Measurements from ENCODE around the gene CHN1.

CHN1 gene

DNA sequence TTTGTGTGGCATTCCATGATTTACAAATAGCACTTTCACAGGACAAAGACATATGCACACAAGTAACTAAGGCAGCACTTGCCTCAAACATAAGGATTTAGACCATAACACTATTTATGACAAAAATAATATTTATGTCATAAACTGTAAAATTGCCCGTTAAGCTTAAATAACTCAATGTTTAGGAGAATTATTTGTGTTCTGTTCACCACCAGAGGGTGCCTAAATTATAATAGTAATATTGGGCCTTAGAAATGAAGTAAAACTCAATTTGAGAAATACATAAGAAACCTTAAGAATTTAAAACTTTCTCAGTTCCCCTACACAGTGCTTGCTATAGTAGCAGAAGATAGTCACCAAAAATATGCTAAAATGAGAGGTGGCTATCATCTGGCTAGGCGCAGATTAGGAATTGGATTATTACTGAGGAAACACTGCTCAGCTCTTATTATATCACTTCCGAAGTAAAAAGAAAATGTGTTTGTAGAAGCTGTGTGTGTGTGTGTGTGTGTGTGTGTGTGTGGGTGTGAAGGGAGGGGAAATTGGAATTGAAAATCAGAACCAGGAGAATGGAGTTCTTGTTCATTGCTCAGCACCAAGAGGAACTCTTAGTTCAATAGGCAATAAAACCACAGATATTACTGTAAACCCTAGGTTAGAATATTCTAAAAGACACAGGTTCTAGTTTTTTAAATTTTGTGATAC lies 4.9 kb upstream of the CHN1 start:
- DNase-seq: no peak

DNA sequence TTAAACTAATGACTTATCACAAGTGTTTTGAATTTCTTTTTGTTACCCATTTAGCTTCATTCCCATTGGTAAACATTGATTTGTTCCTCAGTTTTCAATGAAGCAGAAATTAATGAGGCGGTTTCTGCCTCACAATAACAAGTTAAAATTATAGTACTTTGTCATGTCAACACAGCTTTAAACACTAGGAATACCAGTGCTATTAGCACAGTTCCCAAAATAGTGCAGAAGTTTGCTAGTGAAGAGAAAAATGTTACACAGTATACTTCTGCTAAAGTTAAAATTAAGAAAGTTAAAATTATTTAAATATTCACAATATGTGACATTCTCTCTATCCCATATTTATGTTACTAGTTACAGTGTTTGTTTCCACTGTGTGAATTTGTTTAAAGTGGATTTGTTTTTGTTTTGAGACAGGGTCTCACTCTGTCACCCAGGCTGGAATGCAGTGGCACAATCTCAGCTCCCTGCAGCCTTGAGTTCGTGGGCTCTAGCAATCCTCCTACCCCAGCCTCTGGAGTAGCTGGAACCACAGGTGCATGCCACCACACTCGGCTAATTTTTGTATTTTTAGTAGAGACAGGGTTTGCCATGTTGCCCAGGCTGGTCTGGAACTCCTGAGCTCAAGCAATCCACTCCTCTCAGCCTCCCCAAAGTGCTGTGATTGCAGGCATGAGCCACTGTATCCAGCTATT lies 3.8 kb upstream of the CHN1 start:
- DNase-seq: no peak

- no peak for DNase-seq
Measured at GRCh38 chr2:175008009-175008408, 2.8 kb upstream of the CHN1 start.

DNA sequence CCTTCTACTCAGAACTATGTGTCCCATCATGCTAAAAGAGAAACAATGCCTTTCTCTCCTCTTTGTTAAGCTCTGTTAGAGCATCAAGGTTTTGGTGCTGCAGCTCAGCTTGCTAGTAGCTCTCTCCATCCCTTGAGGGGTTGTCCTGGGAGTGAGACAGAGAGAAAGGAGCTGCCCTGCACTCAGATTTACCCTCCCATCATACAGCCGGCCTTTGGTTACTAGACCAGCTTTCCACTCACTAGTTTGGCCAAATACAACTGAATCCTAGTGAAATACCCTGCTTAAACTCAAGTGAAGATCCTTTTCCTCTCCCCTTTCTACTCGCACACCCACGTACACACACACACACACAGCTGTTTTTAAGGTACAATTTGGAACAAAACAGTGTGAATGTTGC lies 2.3 kb upstream of the CHN1 start:
- no peak for DNase-seq

DNA sequence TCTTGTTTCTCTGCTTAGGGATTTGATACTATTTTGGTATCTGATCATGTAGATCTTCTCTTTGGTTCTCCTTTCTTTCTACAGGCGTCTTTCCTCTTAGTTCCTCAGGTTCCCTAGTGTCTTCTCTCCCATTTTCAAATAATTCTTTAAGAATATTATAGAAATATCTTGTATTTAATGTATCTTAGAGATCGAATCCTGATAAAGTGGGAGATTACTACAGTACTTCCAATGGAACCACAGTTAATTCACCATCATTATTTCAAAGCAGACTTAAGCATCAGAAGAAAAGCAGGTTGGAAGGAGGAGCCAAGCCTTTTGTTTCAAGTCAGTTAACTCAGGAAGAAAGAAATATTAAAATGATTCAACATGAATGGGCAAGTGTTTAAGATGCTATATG lies 1.1 kb upstream of the CHN1 start:
- DNase-seq: no peak

GRCh38 chr2:175005733-175006264 lies 618 bp upstream of the CHN1 start:
- DNase-seq: no peak

DNA sequence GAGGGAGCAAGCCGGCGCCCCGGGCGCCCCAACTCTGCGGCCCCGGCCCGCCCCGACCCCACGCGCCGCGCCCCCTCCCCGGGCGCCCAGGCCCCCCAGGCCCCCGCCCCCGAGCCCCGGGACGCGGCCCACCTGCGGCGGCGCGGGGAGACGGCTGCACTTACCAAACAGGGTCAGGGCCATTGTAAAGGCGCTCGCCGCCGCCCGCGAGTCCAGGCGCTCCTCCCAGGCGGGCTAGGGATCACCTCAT lies 526 bp downstream of the CHN1 start:
- no peak for DNase-seq

GRCh38 chr2:175003875-175004729 lies 1.1 kb downstream of the CHN1 start:
- no peak for DNase-seq

- DNase-seq: no peak
Measured at GRCh38 chr2:175002547-175003274, 2.5 kb downstream of the CHN1 start.

DNA sequence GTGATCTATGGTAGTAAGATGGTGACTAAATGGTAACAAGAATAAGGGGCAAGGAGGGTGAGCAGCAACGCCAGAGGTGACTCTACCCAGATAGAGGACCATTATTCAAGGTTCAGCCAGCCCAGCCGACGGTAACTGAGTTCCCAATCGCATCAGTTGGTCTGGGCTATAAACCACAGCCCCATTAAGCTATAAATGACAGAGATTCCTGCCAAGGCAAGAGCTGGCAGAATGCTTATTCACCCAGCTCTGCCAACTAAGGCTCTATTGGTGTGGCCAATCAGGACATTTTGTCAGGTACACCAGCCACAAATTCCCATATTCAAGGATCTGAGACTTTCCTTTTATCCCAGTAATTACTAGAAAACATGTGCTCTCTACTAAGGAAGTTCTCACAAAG lies 3.6 kb downstream of the CHN1 start:
- DNase-seq: no peak

DNA sequence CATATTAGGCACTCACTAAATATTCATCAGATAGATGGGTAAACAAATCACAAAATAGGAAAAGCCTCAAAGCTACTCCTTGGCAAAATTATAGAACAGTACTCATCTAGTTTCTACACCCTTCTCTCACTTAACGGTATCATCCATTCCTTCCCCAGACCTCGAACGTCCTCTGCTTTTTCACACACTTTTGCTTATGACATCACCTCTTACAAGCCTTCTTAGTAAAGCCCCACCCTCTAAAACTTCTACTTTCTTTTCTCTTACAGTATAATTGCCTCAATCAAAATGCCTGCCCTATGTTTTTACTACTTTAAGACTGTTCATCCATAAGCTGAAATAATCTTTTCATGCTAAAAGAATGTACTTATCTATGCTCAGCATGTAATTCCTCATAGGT lies 8.1 kb downstream of the CHN1 start:
- DNase-seq: no peak

DNA sequence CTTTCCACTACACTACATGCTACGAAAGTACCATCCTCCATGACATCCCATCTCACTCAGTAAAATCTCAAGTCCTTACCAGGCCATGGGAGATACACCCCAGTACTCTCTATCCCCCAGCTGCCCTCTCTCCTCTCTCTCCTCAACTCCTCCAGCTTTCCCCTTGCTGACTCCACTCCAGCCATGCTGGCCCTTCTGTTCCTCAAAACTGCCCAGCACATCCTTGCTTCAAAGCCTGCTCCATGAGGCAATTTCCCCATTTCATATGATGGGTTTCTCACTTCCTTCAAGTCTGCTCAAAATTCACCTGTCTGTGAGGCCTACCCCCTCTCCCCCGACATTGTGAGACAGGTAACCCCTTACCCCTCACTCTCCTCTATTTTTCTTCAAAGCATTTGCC lies 8.6 kb downstream of the CHN1 start:
- DNase-seq: no peak

GRCh38 chr2:174994381-174994780 lies 10.8 kb downstream of the CHN1 start:
- no peak for DNase-seq

DNA sequence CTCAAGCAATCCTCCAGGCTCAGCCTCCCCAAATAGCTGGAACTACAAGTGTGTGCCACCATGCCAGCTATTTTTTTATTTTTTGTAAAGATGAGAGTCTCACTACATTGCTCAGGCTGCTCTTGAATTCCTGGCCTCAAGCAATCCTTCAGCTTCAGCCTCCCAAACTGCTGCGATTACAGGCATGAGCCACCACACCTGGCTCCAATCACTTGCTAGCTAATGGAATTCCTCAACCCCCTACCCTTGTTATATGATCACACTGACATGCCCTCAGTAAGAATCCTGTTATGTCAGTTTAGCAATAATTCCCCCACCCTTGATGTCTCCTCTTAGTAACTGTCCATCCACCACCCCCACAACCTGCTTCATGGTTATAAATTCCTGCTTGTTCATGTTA lies 12.3 kb downstream of the CHN1 start:
- DNase-seq: no peak

GRCh38 chr2:174985614-174986013 lies 19.6 kb downstream of the CHN1 start:
- DNase-seq: no peak

DNA sequence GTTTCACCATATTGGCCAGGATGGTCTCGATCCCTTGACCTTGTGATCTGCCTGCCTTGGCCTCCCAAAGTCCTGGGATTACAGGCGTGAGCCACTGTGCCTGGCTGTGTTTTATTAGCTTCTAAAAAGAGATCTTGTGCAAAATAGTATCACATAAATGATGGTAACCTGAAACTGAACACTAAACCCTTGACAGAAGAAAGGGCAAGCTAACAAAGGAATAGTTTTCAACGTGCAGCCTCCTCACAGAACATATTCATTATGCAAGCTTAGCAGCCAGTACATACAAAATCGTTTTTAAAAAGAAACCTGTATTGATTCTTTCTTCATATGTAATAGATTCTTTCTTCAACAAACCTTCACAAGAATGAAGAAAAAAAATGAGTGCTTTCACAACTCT lies 20.6 kb downstream of the CHN1 start:
- DNase-seq: no peak

- DNase-seq: no peak
Measured at GRCh38 chr2:174981331-174981730, 23.9 kb downstream of the CHN1 start.

DNA sequence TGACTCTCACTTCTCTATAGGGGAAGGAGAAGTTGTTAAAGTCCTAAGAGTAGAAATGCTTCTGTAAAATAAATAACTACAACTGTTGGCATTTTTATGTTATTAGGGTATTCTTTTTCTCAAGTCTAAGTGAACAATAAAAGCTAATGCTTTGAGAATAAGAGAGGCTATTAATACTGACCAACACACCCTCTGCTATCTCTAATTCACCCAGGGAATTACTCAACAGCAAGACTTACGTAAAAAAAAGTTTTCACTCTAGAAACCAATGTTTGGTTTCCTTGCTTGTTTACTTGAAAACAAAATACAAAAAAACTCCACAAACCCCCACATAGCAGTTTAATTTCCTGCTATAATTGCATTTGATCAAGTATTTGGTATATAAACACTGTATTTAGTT lies 25.2 kb downstream of the CHN1 start:
- DNase-seq: no peak

DNA sequence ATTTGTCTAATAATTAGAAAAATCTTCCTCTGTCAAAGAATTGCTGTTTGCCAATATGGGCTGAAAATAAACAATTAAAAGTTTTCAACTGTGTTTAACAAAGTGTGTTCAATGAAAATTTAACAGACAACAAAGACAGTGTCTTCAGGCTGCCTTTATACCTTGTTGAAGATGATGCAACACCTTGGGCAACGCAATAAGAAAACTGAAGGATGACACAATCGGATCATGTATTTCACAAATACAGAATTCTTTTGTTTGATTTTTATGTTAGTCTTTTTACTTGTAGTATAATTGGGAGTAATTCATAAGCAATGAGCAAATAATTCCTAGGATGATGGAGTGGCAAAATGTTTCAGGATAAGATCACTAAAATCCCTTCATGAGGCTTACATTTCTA lies 27.8 kb downstream of the CHN1 start:
- DNase-seq: no peak

- no peak for DNase-seq
Measured at GRCh38 chr2:174974131-174974530, 31.1 kb downstream of the CHN1 start.

- no peak for DNase-seq
Measured at GRCh38 chr2:174972924-174973323, 32.3 kb downstream of the CHN1 start.

DNA sequence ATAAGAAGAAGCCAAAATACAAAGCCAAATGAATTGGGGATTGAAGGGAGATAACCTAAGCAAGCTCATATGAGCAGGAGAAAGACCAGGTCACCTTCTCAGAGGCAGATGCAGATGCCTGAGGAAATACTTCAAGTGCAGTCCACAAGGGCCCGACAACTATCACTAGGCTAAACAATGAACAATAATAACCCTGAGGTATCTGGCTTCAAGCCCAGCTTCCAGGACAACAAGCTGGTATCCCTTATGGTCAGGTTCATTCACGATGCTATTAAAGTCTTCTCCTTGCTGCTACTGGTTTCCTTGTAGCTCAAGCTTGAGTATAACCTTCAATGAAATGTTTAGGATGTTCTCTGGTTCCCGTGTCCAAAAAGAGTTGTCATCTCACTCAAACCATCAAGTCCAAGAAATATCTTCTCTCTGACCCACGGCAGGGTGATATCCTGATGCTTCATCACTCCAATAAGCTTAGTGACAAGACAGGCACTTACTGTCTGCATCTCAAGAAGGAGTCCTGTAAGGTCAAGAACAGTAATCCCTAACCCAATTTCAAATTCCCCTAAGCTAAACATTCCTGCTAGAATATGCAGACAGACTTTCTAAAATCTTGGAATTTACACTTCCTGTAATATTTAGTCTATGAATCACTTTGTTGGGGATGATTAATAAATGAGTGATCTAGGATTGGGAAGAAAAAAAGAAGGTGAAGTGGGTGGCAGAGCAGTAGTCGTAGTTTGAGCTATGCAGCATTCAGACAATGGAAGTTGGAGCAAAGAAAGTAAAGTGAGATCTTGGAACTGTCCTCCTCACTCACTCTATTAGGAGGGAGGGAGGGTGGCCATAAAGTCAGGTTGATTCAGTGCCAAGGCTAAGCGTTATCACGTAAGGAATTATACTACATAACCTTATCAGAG lies 33.1 kb downstream of the CHN1 start:
- DNase-seq: no peak

Data from stimulated activated CD4-positive, alpha-beta T cell treated with anti-CD3 and anti-CD28 coated beads, Interleukin-1b, Interleukin-23, amount 100 ng/mL, for 48 hours (primary cell).